Lung microvascular endothelial cell (primary cell): Measurements from ENCODE around the gene IGFBP7. TPM values are rescaled to one million over a fixed set of nuclear protein-coding genes. Genes with fewer than 3 reads are reported as not detected.

Experiments used
- DNase-seq, 2 donors: peaks; one replicate each; pipeline versions ENCODE4 v3.0.0 to v3.0.0-alpha.2; 2010; ENCODE audit warnings: low read depth in 2 of 2
- total RNA-seq: library from RNA; depleted of rRNA; stranded (reverse); fragments of >200 nt; gene quantifications from 2 replicates; pipeline ENCODE4 v1.2.1, GENCODE V29; 2014

The IGFBP7 gene
- total RNA-seq, 1 donor from 2014 or later, result 1,907 TPM

DNA sequence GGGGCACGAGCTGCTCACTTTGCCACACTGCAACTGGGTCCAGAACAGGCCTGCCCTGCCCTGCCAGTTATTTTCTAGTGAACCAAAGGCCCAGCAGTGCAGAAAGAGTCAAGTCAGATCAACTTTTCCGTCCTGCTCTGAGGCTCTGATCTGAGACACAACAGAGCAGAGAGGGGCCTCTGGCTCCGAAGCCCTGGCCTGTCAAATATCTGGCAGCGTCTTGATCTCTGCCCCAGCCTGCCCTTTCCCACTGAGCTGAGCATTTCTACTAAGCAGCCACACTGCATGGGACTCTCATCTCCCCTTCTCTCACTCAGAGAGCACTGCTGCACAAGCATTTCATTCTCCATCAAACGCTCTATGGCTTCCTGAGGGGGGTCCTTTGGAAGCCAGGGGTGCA lies 11.8 kb downstream of the IGFBP7 start:
- DNase-seq, result no peak

DNA sequence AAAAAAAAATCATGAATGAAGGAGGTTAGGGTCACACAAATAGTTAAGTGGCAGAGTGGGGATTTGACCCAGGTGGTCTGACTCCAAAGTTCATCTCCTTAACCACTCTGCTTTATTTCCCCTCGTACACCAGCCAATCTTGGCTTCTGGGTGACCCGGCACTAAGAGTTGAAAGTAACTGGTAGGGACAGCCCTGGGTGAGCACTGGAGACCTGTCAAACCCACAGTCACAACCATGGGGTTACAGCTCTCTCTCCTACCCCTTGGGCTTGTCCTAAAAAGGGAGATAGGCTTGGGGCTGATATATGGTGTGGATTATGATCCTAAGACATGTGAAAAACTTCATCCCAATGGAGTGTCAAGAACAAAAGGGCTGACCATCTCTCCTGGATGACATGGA lies 12.5 kb downstream of the IGFBP7 start:
- no peak for DNase-seq

DNA sequence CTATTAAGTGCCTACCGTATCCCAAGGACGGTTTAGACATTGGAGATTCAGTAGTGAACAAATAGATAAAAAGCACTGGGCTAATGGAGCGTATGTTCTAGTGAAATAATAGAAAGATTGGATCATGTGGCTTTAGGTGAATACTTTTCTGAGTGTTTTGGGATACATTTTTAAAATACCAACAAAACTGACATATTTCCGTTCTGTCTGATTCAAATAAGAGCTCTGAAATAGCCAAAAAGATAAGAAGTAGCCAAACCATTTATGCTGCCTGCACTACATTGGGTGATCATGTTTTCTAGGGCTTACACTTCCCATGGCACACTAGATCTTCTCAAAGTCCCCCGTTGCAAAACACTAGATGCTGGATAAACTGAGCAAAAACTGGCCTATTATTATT lies 14.2 kb downstream of the IGFBP7 start:
- DNase-seq, result no peak

DNA sequence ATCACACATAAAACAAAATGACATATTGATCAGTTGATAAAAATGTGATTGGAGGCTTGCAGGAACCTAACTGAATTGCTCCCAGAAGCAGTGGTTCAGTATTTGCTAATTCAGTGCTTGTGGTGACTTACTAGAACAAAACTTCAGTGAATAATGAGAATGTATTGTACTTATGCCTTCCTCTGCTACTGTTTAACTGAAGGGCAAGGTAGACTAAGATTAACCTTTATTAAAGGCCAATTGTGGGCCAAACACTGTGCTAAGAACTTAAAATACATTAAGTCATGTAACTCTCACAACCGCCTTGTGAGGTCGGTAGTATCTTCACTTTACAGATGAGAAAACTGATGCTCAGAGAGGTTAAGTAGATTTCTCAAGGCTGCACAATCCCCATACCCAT lies 14.9 kb downstream of the IGFBP7 start:
- DNase-seq, result no peak

DNA sequence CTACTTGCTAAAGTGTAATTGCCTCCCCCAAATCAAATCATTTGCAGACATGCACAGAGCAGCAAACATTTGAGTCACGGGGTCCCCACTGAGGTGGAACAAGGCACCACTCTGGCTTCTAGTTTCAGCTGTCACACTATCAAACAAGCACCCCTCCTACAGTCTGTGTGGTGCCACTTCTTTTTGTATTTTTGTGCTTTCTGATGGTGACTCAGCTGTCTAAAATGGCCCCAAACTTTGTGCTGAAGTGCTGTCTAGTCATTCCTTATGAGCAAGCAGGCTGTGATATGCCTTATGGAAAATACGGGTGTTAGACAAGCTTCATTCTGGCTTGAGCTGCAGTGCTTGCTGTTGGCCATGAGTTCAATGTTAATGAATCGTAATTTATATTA lies 15.4 kb downstream of the IGFBP7 start:
- DNase-seq, result peak in 1 of 2 donors; percentile 57

DNA sequence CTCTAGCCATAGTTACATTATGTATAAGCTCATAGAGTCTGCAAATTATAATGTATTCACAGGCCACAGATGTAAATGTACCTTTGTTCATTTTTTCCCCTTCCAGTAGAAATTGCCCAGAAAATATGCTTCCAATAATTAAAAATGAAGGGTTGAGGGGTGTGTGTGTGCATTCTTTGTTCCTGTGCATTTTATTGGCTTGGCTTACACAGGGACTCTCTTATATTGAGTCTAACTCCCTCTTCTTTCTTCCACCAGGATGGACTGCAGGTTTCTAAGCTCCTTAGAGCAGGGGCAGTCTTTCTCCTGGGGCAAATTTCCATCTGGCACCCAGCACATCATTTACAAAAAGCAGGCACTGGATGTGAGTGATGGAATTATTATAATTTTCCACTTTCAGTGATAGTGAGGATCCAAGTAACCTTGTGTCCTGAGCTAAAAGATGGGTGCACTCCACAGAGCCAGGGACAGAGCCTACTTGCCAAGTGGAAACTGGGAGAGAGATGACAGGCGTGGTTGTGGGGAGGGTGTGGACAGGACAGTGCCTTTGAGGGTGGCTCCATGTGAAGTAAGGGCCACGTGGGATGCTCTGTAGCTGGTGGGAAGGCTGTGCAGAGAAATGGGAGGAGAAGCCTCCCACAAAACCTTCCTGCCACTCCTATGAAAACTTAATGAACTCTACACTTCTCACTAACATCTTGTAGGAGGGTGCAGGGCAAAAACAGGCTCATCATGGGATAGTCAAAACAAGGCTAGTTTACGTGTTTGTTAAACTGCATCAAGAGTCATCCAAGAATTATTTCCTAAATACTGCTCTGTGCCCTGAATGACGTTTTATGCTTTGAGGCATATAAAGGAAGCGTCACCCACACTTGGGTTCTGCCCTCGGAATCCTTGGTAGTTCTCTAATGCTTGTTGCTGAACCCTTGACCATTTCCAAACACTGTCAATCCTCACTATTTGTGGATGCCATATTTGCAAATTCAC lies 16.0 kb downstream of the IGFBP7 start:
- no peak for DNase-seq

DNA sequence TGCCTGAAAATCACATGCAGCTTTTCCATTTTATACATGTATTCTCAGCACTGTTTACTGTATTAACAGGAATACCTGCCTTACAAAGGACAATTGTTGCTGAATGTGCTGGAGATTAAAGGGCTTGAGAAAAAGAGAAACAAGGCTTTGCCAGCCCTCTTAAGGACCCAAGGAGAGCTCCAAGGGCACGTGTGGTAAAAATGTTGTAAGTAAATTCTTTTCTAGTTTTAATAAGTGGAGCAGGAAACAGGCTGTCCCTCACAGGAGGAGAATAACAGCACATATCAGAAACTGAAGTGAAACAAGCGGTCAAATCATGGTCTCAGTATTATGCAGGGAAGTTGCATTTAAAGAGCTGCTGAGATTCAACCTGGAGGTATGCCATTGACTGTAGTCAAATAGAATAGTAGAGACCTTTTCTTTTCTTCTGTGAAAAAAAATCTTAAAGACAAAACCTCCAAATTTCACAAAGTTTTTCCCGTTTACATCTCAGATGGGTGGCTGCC lies 18.5 kb downstream of the IGFBP7 start:
- DNase-seq, result no peak

DNA sequence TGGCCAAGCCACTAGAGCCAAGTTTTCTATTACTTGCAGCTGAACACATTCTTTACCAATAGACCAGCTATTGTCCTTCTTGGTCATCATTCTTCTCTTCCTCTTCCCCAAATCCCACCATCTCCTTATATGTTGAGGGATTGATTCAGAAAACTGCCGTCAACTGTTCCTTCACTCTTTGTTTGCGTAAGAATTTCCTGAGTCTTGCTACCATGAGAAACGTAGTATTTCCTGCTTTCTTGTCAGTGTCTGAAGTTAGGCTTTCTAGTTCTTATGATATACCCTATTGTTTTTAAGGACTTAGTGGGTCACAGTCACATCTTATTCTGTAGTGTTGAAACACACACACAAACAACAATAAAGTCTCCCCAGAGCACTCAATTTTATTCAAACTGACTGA lies 20.1 kb downstream of the IGFBP7 start:
- DNase-seq, result peak in 1 of 2 donors; percentile 81

DNA sequence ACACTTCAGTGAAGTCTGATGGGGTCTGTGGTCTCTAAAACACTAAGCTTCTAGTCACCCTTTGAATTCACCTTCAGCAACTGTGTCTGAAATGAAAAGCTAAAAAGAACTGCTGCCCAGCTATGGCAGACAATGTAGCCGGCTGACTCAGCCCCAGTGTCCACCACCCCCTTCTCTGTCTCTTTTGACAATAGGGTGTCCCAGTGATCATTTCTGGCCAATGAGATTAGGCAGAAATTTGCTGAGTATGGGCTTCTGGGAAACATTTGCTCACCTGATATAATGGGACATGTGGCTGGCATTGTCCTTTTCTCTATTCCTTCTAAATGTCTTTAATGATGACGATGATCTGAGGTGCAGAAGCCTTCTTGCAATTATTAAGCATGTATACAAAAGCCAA lies 20.6 kb downstream of the IGFBP7 start:
- no peak for DNase-seq

DNA sequence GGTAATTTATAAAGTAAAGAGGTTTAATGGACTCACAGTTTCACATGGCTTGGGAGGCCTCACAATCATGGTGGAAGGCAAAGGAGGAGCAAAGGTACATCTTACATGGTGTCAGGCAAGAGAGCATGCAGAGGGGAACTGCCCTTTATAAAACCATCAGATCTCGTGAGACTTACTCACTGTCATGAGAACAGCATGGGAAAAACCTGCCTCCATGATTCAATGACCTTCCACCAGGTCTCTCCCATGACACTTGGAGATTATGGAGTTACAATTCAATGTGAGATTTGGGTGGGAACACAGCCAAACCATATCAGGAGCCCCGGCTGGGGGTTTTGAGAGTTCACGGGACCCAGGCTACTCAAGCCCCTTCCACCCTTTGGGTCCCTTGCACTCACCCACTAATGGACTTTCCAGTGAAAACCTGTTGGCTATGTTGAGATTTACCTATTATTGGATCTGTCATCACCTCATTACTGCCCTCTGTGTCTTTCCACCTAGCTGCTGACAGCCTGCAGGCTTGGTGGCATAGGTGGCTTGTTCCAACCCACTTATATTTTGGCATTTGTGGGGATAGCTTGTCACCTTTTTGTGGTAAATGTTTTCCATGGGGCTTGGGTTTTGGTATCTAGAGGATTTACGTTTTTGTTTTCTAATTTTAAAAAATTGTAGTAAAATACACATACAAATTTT lies 24.0 kb downstream of the IGFBP7 start:
- no peak for DNase-seq

DNA sequence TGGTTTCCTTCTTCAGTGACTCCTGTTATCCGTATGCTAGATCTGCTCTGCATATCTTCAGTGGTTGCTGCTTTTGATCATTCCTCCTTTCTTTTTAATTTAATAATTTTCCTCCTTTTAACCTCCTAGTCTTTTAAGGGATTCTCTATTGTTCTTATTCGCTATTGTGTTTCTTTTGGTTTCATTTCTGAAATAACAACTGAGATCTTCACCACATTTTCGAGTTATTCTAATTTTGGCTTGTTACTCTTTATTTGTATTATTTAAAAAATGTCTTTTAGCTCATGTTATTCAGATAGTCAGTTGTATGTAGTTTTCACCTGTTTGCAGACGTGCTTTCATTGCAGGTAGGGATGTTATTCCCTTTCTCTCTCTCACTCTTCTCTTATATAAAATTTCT lies 24.9 kb downstream of the IGFBP7 start:
- DNase-seq, result no peak

DNA sequence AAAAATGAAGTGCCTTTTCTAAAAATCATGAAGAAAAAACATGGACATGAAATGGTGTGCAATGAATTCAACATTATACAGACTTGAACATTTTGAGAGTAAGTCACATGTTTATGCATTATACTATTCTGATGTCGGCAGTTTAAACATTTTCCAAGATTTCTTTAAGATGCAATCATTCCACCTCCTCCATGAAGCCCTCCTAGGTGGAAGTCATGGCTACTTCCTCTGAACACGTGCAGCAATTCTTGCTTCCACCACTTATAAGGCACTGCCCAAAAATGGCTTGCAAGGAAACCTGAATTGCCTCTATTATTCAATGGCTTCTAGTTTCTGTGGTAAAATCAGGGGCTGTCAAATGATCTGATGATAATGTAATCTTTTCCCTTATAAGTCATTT lies 25.8 kb downstream of the IGFBP7 start:
- DNase-seq, result no peak

DNA sequence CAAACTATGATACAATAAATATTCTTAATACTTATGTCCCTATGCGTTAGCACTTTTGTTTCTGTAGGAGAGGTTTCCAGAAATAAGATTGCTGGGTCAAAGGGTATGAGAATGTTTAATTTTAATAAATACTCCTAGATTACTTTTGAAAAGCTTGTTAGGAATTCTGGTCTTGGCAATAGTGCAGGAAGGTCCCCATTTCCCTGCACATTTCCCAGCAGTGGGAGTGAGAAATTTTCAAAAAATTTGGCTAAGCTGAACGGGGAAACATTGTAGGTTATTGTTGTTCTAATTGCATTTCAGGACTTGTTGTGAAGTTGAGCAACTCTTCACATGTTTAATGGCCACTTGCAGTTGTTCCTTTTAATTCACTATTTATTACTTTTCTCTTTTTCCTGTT lies 27.1 kb downstream of the IGFBP7 start:
- peak in 1 of 2 donors; percentile 59 for DNase-seq

DNA sequence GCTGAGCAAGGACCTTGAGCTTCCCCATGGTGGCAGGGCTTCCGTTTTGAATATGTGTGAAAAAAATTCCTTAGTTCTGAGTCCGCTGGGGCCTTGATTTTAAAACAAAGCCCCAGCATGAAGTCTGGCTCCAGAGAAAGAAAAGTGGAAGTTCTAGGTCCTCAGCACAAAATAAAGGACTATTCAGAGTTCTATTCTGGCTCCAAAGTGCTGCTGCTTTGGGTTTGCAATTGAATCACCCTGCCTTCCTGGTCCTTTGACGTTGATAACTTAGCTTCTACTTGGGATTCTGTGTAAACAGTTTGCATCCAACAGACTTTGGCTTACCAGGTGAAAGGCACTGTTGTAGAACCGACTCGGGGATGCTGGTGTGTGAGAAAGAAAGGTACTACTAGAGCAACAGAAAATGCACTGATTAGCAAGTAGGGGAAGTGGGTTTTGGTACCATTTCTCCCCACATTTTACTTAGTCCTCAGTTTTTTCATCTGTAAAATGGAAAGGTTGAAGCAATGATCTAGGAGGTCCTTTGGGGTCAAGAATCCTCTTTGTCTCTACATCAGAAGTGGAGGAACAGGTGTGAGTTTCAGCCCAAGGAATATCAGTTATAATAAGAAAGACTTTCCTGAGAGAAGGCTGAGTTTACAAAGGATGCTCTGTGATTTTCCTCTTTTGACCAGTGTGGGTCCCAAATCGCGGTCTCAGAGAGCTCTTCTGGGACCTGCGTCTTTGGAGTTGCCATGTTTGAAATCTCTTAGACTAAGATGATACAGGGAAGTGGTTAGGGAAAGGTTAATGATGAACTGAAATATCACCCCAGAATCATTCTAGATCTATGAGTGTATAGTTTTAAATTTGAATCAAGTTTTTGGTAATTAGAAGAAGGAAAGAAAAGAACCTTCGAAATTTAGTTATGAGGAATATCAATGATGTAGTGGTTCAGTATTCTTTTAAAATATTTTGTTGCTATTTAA lies 28.2 kb downstream of the IGFBP7 start:
- DNase-seq, result no peak

DNA sequence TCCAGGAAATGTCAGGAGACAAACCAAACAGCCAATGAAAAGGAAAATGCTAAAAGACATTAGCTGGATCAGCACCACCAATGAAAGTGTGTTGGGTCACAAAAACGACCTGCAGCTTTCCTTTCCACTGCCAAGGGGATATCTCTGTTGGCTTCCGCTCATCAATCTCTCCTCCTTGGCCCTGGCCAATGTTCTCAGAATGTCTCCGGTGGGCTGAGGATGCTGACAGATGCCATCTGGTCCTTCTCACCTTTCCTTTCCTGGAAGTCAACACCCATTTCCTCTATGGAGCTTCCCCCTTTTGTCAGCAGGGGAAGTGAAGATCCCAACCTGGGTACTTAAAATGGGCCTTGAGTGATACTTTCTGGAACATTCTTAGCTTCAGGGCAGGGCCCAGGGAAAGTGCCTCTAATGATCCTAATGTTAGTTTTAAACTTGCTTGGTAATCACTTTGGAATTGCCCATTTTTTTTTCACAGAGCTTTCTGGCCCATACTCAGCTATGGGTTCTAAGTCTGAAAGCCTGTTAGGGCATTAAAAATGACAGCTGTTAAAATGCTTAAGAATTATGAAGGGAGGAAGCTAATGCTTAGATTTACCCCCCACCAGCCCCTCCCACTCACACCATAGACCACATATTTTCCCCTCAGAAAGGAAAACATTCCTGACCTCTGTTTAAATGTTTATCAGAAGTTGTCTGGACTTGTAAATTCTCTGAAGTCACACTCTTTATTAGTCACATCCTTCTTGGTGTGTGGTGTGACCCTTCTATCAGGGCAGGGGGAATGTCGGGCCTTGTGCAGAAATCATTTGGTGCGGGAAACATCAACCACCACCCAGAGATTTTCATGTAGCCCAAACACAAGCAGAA lies 29.2 kb downstream of the IGFBP7 start:
- peak; percentile 72 to 97 for DNase-seq

DNA sequence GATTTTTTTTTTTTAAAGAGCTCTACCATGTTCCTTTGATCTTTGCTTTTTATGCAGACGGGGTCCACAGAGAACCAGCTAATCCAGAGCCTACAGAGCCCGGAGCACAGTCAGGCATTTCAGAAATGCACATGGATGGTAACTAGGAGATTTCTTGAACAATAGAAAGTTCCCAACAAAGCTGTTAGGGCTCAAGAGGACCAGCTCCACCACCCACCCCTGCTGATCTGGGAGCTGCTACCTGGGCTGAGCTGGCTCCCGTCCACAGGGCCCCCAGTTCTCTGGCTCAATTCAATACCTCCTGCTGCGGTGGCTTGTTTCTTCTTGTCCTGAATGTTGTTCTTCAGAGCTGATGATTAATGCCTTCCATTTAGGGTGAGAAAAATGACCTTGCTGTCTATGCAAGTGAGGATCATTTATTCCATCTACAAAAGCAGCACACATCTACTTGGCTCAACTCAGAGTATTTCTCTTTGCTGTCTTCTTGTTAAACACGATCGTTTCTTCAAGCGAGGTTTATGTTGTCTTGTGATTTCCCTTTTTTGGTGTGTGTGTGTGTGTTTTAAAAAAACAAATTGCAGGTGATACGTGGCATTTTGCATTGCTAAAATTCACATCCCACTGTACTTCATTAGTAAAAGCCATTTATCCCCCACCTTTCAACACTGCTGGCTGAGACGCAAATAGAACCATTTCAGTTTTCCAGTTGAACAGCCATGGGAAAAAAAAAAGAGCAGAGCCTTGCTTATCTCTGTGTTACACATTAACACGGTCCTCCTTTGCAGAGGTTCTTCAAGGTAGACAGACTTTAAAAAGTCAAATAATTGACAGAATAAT lies 31.3 kb downstream of the IGFBP7 start:
- DNase-seq, result peak; percentile 56 to 70

DNA sequence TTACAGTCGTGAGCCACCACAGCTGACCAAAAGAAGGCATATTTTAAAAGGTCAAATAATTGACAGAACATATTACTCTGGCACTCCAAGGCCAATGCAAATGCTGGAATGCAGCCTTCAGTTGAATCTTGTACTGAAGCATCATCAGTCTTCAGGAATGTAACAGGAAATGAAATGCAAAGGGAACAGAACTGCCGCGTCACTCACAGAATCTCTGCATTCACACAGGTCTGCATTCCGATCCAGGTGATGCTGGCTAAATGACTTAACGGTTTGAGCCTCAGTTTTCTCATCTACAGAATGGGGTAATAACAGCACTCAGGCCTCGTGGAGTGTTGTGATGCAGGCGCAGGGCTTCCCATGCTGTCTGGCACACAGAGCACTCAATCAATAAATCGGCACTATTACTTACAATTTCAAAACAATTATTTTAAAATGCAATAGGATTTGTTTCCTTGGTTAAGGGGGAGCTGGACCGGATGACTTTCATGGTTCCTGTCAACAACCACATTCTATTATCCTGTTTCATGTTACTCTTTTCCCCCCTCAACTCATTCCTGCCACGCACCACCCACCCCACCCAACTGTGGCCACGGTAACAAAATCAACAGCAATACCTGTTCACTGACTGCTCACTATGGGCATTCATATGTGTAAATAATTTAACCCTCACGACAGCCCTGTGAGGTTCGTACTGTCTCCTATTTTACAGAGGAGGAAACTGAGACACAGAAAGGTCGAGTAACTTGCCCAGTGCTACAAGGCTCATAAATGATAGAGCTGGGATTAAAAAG lies 32.4 kb downstream of the IGFBP7 start:
- DNase-seq, result peak; percentile 54 to 89

DNA sequence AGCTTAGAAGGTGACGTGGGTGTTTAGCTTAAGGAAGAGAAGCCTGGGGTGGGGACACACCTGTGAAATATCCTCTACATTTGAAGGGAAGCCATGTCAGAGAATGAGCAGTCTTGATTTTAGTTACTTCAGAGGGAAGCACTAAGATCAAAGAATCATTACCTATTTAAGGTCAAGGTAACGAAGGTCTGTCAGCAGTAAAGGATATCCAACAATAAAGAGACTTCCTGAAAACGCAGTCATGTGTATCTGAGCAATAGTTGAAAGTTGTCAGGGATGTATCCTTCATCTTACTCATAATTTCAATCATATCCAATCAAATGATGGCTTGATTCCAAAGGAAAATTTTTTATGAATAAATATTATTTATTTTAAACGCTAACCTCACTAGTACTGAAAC lies 33.5 kb downstream of the IGFBP7 start:
- peak in 1 of 2 donors; percentile 54 for DNase-seq

DNA sequence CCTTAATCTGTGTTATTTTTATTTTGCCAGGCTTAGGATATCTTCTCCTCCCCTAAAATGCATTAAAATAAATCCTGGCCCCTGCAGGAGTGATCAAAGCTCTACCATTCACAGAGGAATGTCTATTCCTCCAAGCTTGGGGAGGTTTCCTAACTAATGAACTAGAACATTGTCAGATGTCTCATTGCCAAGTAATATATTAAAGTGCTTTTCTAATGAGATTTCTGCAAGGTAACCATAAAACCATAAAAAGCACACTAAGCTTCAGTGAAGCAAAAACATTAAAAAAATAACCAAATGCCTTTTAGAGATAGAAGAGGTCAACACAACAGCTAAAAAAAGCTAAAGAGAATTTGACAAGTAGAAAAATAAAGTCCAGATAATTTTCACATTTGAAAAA lies 34.8 kb downstream of the IGFBP7 start:
- DNase-seq, result no peak
